Keratinocyte (primary cell): ENCODE measurements around the gene OR11L1.

ENCODE experiments used
- CTCF ChIP-seq, 3 experiments: IDR thresholded peaks in 1 of 3; conservative IDR thresholded peaks in 1 of 3; optimal IDR thresholded peaks in 1 of 3; 2 replicates in 2 of 3; 3 replicates in 1 of 3; pipeline versions ENCODE3 to v1.5.1; 2011; ENCODE audit warnings: low read length in 3 of 3, mild to moderate bottlenecking in 3 of 3, moderate library complexity in 2 of 3, control low read depth in 1 of 3, inconsistent platforms in 1 of 3; ENCODE audit not compliant: insufficient read depth in 2 of 3; ENCODE audit errors: extremely low read depth in 1 of 3
- EZH2 ChIP-seq: IDR thresholded peaks from one replicate; pipeline ENCODE4 v1.6.1; 2012; ENCODE audit warnings: inconsistent platforms, mild to moderate bottlenecking, low read length, moderate library complexity

- TF ChIP-seq CTCF (optimal IDR thresholded peaks at IDR 0.05 in 1 of 3, IDR thresholded peaks at IDR 0.05 in 1 of 3, conservative IDR thresholded peaks at IDR 0.05 in 1 of 3; ENCODE audit: extremely low read depth in 1 of 3, insufficient read depth in 2 of 3, low read length in 3 of 3): no peak
- no peak for TF ChIP-seq EZH2
Observed at GRCh38 chr1:247883346-247883745, 41.6 kb upstream of the OR11L1 start.
